ENCODE results near the gene GSPT1. TPM values are rescaled to one million over a fixed set of nuclear protein-coding genes. Genes with fewer than 3 reads are reported as not detected.

Gene GSPT1
- total and polyA plus RNA-seq, 9 of the 15 experiments (the other 6 are each of a cell fraction or from before 2014, with no cell fraction given): 63.8 to 269 (median 148) TPM

- no peak for TF ChIP-seq ELK1 (CRISPR knock-in tag; IDR thresholded peaks at IDR 0.05)
- no peak for TF ChIP-seq RREB1 (CRISPR knock-in tag; IDR thresholded peaks at IDR 0.05)
- TF ChIP-seq ZBTB33 (CRISPR knock-in tag; IDR thresholded peaks at IDR 0.05): peak; percentile 44; the same call in 1 of the 2 replicates
- peak; percentile 94; the same call in 1 of the 2 replicates for TF ChIP-seq DMBX1 (CRISPR knock-in tag; IDR thresholded peaks at IDR 0.05; ENCODE audit: borderline replicate concordance)
- TF ChIP-seq PHF21A (IDR thresholded peaks at IDR 0.05; ENCODE audit: borderline replicate concordance, low read depth): peak; percentile 45; the same call in 1 of the 2 replicates
- TF ChIP-seq MLLT1 (IDR thresholded peaks at IDR 0.05): peak in 1 of 2 experiments; percentile 98; a peak in 3 of 4 replicates
- no peak for TF ChIP-seq ATF1 (CRISPR knock-in tag; IDR thresholded peaks at IDR 0.05)
- peak; percentile 92 for TF ChIP-seq ATF1 (tag; IDR thresholded peaks at IDR 0.05)
- TF ChIP-seq HOXB6 (CRISPR knock-in tag; IDR thresholded peaks at IDR 0.05; ENCODE audit: borderline replicate concordance): no peak
- peak; percentile 99 for TF ChIP-seq ZNF740 (CRISPR knock-in tag; IDR thresholded peaks at IDR 0.05)
- peak in 1 of 2 experiments; percentile 99; a peak in 2 of 4 replicates for TF ChIP-seq ZNF740 (tag; IDR thresholded peaks at IDR 0.05)
Observed at GRCh38 chr16:11915644-11916523, at the start of gene GSPT1 (continued).

All from K562 (cell line).